BE2C (cell line): ENCODE measurements around the gene LRFN3. TPM values are rescaled to one million over a fixed set of nuclear protein-coding genes. Genes with fewer than 3 reads are reported as not detected.
"Not testable (repeated sequence)": the region's sequence is repeated elsewhere in the genome, so short reads cannot be mapped to it uniquely, and the experiment has no call there.

Experiments used
- DNase-seq: peaks from one replicate; pipeline ENCODE4 v3.0.0-alpha.2; 2020
- H3K27me3 ChIP-seq: fragments of 250-450 bp; sonication (Bioruptor Pico); 2 replicates; pipeline ENCODE4 v1.5.1; 2020; ENCODE audit warnings: mild to moderate bottlenecking
- H3K36me3 ChIP-seq: fragments of 250-450 bp; sonication (Bioruptor Pico); 2 replicates; pipeline ENCODE4 v1.5.1; 2020; ENCODE audit warnings: mild to moderate bottlenecking
- H3K4me1 ChIP-seq: fragments of 250-450 bp; sonication (Bioruptor Pico); 2 replicates; pipeline ENCODE4 v1.5.1; 2020
- H3K4me3 ChIP-seq: 2 replicates; pipeline ENCODE4 v1.5.1; 2011; ENCODE audit warnings: low read depth, low read length
- H3K9me3 ChIP-seq: fragments of 250-450 bp; sonication (Bioruptor Pico); 2 replicates; pipeline ENCODE4 v1.5.1; 2020
- polyA plus RNA-seq: library from polyadenylated mRNA; unstranded; fragments of >200 nt; gene quantifications from one replicate; pipeline ENCODE4 v1.2.1, GENCODE V29; 2012; ENCODE audit warnings: low read depth, missing spikeins; ENCODE audit not compliant: insufficient read length, insufficient read depth
- TF ChIP-seq, protein P1 (sequence below): IDR thresholded peaks from 2 replicates; pipeline ENCODE4 v1.5.1; 2012; ENCODE audit warnings: mild to moderate bottlenecking, low read depth, low read length

Gene LRFN3, protein sequence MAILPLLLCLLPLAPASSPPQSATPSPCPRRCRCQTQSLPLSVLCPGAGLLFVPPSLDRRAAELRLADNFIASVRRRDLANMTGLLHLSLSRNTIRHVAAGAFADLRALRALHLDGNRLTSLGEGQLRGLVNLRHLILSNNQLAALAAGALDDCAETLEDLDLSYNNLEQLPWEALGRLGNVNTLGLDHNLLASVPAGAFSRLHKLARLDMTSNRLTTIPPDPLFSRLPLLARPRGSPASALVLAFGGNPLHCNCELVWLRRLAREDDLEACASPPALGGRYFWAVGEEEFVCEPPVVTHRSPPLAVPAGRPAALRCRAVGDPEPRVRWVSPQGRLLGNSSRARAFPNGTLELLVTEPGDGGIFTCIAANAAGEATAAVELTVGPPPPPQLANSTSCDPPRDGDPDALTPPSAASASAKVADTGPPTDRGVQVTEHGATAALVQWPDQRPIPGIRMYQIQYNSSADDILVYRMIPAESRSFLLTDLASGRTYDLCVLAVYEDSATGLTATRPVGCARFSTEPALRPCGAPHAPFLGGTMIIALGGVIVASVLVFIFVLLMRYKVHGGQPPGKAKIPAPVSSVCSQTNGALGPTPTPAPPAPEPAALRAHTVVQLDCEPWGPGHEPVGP
- 21.5 TPM for polyA plus RNA-seq

DNA sequence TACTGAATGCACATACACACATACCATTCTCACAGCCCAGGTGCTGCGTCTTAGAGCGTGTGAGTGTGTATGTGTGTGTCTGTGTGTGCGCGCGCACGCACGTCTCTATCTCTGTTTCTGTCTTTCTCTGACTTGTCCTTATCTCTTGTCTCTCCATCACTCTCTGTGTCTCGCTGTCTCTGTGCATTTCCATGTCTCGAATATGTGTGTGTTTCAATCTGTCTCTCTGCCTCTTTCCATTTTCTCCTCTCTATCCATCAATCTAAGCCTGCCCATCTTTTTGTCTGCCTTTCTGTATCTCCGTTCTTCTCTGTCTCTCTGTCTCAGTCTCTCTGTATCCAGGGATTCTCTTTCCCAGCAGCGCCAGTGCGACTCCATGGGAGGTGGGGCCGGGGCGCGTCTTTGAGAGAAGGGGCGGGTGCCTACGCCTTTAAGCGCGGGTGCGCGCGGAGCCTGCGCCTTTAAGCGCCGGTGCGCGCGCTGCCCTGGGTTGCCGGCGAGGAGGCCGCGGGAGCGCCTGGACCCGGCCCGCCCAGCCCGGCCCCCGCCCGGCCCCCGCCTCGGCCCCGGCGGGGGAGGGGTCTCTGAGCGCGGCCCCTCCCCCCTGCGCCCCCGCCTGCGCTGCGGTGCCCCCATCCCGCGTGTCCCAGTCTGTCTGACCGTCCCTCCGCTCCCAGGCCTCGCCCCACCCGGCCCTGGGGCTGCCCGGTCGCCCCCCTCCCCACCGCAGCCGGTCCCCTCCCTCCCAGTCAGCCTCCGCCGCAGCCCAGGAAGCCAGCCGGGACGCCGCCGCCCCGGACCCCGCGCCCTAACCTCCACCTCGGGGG lies at the start of gene LRFN3:
LRFN3 (plus strand) TSS at position 464 of the 827 bp plus-strand sequence. CDS start 3,052 bp downstream, outside the sequence.
- H3K36me3 ChIP-seq = no peaks in the 10 kb centered on the region; the same call in 1 of the 2 replicates
- TF ChIP-seq, protein P1, sequence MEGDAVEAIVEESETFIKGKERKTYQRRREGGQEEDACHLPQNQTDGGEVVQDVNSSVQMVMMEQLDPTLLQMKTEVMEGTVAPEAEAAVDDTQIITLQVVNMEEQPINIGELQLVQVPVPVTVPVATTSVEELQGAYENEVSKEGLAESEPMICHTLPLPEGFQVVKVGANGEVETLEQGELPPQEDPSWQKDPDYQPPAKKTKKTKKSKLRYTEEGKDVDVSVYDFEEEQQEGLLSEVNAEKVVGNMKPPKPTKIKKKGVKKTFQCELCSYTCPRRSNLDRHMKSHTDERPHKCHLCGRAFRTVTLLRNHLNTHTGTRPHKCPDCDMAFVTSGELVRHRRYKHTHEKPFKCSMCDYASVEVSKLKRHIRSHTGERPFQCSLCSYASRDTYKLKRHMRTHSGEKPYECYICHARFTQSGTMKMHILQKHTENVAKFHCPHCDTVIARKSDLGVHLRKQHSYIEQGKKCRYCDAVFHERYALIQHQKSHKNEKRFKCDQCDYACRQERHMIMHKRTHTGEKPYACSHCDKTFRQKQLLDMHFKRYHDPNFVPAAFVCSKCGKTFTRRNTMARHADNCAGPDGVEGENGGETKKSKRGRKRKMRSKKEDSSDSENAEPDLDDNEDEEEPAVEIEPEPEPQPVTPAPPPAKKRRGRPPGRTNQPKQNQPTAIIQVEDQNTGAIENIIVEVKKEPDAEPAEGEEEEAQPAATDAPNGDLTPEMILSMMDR = no peak
- DNase-seq = peak; percentile 88
- peak within 1 kb of the TSS; percentile 56 for H3K4me3 ChIP-seq
- no peaks in the 10 kb centered on the region for H3K9me3 ChIP-seq
- no peaks in the 10 kb centered on the region for H3K27me3 ChIP-seq
- H3K4me1 ChIP-seq = no peaks in the 10 kb centered on the region

GRCh38 chr19:35887197-35887596 lies 49.0 kb upstream of the LRFN3 start:
- TF ChIP-seq, protein P1 = no peak
- Histone ChIP-seq H3K27me3 (no peaks in the 10 kb centered on the region), H3K4me1 (no peaks in the 10 kb centered on the region), H3K36me3 (peaks cover 21% of the 10 kb centered on the region), H3K9me3 (no peaks in the 10 kb centered on the region), H3K4me3 (no peak overlapping the region)
- DNase-seq = no peak

- no peaks in the 10 kb centered on the region for H3K4me1 ChIP-seq
- no peaks in the 10 kb centered on the region for H3K27me3 ChIP-seq
- no peaks in the 10 kb centered on the region for H3K9me3 ChIP-seq
- TF ChIP-seq, protein P1 = no peak
- H3K36me3 ChIP-seq = peaks cover 21% of the 10 kb centered on the region
- no peak for DNase-seq
- H3K4me3 ChIP-seq = no peak overlapping the region
These were observed 47.8 kb upstream of the LRFN3 start for GRCh38 chr19:35888398-35888797.

GRCh38 chr19:35889370-35890112 lies 46.6 kb upstream of the LRFN3 start:
- TF ChIP-seq, protein P1 = no peak
- no peaks in the 10 kb centered on the region for H3K9me3 ChIP-seq
- peaks cover 27% of the 10 kb centered on the region for H3K36me3 ChIP-seq
- DNase-seq = no peak
- H3K4me1 ChIP-seq = no peaks in the 10 kb centered on the region
- no peak overlapping the region for H3K4me3 ChIP-seq
- no peaks in the 10 kb centered on the region for H3K27me3 ChIP-seq

DNA sequence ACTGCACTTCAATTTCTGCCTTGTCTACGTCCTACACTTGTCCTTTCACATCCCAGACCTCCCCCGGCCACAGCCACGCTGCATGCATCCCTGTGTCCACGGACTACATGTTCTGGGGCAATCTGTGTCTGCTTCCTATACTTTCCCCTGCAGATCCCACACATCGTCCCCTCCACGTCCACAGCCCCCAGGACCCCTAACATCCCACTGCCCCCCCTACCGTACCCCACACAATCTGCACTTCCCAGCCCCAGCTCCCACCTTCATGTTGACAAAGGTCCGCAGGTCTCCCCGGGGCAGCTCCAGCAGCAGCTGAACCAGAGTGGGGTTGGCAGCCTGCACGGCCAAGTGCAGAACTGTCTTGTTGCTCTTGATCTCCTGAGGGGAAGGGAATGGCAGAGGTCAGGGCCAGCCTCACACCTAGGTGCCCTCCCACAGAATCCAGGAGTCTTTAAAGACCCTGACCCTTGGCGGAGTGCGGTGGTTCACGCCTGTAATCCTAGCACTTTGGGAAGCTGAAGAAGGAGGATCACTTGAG lies 46.0 kb upstream of the LRFN3 start:
- Histone ChIP-seq H3K4me1 (no peaks in the 10 kb centered on the region), H3K4me3 (no peak overlapping the region), H3K27me3 (no peaks in the 10 kb centered on the region), H3K36me3 (peaks cover 27% of the 10 kb centered on the region), H3K9me3 (no peaks in the 10 kb centered on the region)
- TF ChIP-seq, protein P1 = no peak
- DNase-seq = no peak

DNA sequence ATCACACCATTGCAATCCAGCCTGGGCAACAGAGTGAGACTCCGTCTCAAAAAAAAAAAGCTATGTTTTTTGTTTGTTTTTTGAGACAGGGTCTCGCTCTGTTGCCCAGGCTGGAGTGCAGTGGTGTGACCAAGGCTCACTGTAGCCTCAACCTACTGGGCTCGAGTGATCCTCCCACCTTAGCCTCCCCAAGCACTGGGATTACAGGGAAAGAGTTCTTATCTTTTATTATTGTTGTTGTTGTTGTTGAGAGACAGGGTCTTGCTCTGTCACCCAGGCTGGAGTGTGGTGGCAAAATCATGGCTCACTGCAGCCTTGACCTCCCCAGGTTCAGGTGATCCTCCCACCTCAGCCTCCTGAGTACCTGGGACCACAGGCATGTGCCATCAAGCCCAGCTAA lies 44.4 kb upstream of the LRFN3 start:
- H3K4me1 ChIP-seq, H3K4me3 ChIP-seq, DNase-seq, H3K9me3 ChIP-seq, H3K27me3 ChIP-seq: not testable (repeated sequence)
- peaks cover 35% of the 10 kb centered on the region for H3K36me3 ChIP-seq
